ENCODE results near the gene DAB1.

- TF ChIP-seq JUN (IDR thresholded peaks at IDR 0.05; ENCODE audit: low read depth, low read length) (no peak), CTCF (IDR thresholded peaks at IDR 0.05; ENCODE audit: control extremely low read depth in 1 of 3, insufficient read depth in 1 of 3, low read depth in 1 of 3, low read length in 3 of 3) (no peak), SRF (IDR thresholded peaks at IDR 0.05; ENCODE audit: low read depth, low read length) (no peak), RFX5 (IDR thresholded peaks at IDR 0.05; ENCODE audit: borderline replicate concordance, low read depth, low read length) (no peak)
- TF ChIP-seq, protein P1, sequence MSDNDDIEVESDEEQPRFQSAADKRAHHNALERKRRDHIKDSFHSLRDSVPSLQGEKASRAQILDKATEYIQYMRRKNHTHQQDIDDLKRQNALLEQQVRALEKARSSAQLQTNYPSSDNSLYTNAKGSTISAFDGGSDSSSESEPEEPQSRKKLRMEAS (IDR thresholded peaks at IDR 0.05) = no peak
Measured at GRCh38 chr1:56995414-56996100, 428.3 kb downstream of the DAB1 start.

All from H1 (cell line).